CD4-positive, alpha-beta T cell treated with Interleukin-4 for 1 hour (primary cell): Measurements from ENCODE around the gene CDK5.
"Not testable (repeated sequence)": the region's sequence is repeated elsewhere in the genome, so short reads cannot be mapped to it uniquely, and the experiment has no call there.

Experiments used
- DNase-seq, 2 donors: peaks; one replicate each; pipeline ENCODE4 v3.0.0-alpha.2; 2020 to 2022

The CDK5 gene

GRCh38 chr7:151032936-151033863 lies 24.5 kb downstream of the CDK5 start:
- DNase-seq: no peak

GRCh38 chr7:151031011-151031410 lies 26.7 kb downstream of the CDK5 start:
- no peak for DNase-seq

- DNase-seq: no peak
These were observed 28.7 kb downstream of the CDK5 start for GRCh38 chr7:151028948-151029501.

- DNase-seq: peak; percentile 99 to 100
These were observed 29.4 kb downstream of the CDK5 start, which contains the start of gene ABCB8 for GRCh38 chr7:151028131-151028947. Gene ABCB8 (plus strand): TSS chr7:151028450. CDS start chr7:151028516, 66 bp downstream.

- not testable (repeated sequence) for DNase-seq
These were observed 30.0 kb downstream of the CDK5 start for GRCh38 chr7:151027728-151028130.

GRCh38 chr7:151026771-151027727 lies 30.6 kb downstream of the CDK5 start:
- not testable (repeated sequence) for DNase-seq

GRCh38 chr7:151025924-151026671 lies 31.6 kb downstream of the CDK5 start:
- DNase-seq: no peak

- DNase-seq: no peak
These were observed 33.2 kb downstream of the CDK5 start, which contains the start of gene ATG9B for GRCh38 chr7:151024435-151025056. Gene ATG9B (minus strand): TSS chr7:151024494. CDS start chr7:151024423, 71 bp downstream.

GRCh38 chr7:151023232-151023631 lies 34.5 kb downstream of the CDK5 start:
- DNase-seq: no peak

- DNase-seq: no peak
These were observed 37.5 kb downstream of the CDK5 start for GRCh38 chr7:151020231-151020630.

- DNase-seq: no peak
These were observed 38.6 kb downstream of the CDK5 start for GRCh38 chr7:151019130-151019447.

- peak; percentile 31 to 45 for DNase-seq
These were observed 39.1 kb downstream of the CDK5 start for GRCh38 chr7:151018421-151019129.

- peak; percentile 79 to 81 for DNase-seq
These were observed 39.7 kb downstream of the CDK5 start for GRCh38 chr7:151017953-151018420.

- no peak for DNase-seq
These were observed 40.2 kb downstream of the CDK5 start for GRCh38 chr7:151017370-151017952.

GRCh38 chr7:151016942-151017341 lies 40.8 kb downstream of the CDK5 start:
- DNase-seq: no peak

GRCh38 chr7:151016505-151016904 lies 41.2 kb downstream of the CDK5 start:
- no peak for DNase-seq

- DNase-seq: no peak
These were observed 41.7 kb downstream of the CDK5 start for GRCh38 chr7:151015967-151016366.

- DNase-seq: peak; percentile 44 to 51
These were observed 42.7 kb downstream of the CDK5 start for GRCh38 chr7:151014950-151015349.

- peak; percentile 96 to 97 for DNase-seq
These were observed 43.8 kb downstream of the CDK5 start for GRCh38 chr7:151013733-151014497.
